NCI-H128 (cell line): ENCODE measurements around the gene POLR1G.

Source experiments
- DNase-seq: peaks from one replicate; lab custom pipeline; 2025; ENCODE audit not compliant: unreplicated experiment; lab: John Stamatoyannopoulos, UW

Gene POLR1G

DNA sequence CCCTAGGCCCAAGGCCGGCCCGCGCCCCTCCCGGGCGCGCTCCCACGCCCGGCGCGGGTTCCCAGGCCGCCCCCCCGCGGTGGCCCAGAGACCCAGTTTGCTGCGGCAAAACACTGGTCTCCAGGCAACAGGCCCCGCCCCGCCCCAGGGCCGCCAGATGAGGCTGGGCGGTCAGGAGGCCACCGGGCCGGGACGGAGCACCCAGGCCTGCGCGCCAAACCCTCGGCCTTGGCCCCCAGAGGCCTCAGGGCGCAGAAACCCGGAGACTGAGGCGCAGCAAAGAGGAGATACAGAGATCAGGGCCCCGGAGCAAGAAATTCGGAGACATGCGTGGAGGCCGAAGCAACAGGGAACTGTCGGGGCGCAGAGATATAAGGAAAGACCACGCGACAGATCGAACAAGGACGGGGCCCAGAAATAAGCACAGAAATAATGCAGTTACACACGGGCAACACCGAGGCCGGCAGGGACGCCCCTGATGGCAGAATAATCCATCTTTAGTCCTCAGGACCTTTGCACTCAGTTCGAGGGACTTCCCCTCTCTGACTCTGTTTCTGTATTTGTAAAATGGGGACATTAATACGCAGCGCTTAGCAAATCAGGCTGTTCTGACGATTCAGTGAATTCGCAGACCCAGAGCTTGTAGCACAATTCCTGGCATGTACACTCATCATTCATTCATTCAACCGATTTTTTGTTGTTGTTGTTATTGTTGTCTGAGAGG, 38.0 kb downstream of the POLR1G start:
- no peak for DNase-seq

DNA sequence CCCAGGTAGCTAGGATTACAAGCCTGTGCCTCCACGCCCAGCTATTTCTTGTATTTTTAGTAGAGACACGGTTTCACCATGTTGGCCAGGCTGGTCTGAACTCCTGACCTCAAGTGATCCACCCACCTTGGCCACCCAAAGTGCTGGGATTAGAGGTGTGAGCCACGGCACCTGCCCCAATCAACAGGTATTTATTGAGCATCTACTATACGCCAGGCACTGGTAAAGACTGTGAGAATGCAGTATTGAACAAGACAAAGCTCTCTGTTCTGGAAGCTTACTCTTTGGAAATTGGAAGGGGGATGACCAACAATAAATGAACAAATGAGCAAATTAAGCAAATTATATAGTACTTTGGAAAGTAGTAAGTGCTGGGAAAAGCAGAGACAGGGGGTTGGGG, 38.7 kb downstream of the POLR1G start:
- no peak for DNase-seq

DNA sequence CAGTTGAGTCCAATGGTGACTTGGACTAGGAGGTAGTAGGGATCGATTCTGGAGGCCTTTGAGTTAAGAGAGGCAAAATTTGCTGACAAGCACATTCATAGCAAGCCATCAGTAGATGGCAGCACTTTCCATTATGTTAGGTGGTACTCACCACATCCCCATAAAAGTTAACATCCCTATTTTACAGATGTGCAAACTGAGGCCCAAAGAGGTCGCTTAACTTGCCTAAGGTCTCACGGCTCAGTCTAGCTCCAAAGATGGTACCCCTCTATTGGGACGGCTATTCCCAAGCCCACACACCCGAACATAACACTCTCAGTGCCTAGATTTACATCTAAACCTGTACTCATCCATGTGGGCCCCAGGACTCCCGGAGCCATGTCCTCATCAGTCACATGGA, 39.9 kb downstream of the POLR1G start:
- DNase-seq, result no peak

DNA sequence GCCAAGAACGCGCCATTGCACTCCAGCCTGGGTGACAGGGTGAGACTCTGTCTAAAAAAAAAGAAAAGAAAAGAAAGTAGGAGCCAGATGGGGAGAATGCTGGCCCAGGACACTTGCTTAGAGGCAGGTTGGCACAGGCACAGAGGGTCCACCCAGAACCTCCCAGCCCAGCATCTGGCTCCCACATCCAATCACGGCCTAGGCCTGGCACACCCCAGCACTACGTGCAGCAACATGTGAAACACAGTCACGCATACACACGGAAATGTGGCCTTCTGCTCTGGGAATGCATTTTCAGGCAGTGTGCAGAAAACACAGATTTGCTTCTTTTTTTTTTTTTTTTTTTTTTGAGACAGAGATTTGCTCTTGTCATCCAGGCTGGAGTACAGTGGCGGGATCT, 40.5 kb downstream of the POLR1G start:
- no peak for DNase-seq

DNA sequence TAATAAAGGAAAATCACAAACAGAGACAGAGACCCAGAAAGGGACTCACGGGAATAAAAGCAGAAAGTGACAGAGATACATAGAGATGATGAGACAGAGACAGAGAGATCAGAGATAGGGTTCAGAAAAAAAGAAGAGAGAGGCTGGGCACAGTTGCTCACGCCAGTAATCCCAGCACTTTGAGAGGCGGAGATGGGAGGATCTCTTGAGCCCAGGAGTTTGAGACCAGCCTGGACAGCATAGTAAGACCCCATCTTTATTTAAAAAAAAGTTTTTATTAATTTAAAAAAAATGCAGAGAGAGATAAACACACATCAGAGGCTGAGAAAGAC, 41.9 kb downstream of the POLR1G start:
- no peak for DNase-seq

DNA sequence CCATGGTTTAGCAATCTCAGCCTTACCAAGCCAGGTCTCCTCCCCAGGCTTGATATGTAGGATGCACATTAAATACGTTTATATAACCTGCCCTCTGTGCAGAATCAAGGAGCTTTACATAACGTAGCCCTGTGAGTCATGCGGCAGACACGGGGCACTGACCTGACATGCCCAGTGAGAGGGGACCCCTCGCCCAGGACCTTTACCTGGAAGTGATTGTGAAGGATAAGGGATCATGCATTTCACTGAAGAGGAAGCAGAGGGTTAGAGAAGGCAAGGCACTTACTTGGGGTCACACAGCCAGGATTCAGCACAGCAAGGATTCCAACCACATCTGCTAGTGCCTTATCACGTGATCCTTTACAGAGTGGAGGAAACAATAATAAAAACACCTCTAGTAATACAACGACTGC, 42.4 kb downstream of the POLR1G start:
- DNase-seq, result no peak

DNA sequence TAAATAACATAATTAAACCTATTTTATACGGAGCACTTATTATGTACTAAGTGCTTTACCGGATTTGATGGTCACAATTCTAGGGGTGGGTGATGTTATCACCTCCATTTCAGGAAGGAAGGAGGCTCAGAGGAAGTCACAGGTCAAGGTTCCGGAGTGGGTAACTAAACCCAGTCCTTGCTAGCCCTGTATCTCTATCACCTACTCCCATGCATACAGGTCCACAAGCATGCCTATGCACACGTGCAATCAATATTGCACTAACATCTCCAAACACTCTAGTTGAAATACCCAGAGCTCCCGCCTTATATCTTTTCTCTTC, 43.5 kb downstream of the POLR1G start:
- no peak for DNase-seq

DNA sequence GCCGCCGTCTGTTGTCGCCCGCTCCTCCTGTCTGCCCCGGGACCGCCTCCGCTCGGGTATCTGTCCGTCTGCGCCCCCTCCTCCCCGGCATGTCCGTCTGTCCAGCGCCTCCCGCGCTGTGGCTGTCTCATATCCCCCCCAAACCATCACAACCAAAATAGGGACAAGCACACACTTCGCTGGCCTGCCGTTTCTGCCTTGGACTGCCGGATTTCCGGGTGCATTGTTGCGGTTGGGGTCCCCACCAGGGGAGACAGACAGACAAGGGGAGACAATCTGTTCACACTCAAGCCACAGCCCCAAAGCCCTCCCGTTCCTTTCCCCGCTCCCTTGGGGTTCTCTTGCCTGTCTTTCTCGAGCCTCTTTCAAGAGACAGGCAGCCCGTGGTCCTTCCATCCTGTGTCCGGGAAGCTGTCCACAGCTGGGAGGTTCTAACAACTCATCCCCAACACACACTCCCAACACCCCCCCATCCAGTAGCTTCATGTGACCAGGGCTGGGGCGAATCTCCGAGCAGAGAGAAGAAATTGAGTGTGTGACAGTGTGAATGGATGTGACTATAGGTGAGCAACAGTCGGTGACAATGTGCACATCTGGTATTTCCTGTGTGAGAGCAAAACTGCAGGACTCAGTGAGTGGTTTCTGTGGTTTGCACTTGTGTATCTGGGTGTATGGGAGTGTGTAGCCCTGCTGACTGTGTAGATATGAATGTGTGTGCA, 44.8 kb downstream of the POLR1G start:
- no peak for DNase-seq

DNA sequence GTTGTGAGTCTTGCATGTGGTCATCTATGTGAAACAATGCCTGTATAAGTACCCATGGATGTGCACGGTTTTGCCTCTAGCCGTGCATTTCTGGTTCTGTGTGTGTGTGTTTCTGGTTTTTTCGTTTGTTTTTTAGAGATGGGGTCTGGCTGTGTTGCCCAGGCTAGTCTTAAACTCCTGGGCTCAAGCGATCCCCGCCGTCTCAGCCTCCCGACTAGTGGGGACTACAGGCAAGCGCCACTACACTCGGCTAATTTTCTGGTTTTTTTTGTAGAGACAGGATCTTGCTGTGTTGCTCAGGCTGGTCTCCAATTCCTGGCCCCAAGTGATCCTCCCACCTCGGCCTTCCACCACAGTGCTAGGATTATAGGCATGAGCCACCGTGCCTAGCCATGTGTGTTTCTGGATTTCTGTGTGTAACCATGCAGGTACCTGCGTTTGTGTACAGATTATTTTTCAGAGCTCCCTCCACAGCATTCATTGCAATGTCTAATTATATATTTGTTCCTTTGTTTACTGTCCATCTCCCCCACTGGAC, 45.5 kb downstream of the POLR1G start:
- DNase-seq, result no peak

DNA sequence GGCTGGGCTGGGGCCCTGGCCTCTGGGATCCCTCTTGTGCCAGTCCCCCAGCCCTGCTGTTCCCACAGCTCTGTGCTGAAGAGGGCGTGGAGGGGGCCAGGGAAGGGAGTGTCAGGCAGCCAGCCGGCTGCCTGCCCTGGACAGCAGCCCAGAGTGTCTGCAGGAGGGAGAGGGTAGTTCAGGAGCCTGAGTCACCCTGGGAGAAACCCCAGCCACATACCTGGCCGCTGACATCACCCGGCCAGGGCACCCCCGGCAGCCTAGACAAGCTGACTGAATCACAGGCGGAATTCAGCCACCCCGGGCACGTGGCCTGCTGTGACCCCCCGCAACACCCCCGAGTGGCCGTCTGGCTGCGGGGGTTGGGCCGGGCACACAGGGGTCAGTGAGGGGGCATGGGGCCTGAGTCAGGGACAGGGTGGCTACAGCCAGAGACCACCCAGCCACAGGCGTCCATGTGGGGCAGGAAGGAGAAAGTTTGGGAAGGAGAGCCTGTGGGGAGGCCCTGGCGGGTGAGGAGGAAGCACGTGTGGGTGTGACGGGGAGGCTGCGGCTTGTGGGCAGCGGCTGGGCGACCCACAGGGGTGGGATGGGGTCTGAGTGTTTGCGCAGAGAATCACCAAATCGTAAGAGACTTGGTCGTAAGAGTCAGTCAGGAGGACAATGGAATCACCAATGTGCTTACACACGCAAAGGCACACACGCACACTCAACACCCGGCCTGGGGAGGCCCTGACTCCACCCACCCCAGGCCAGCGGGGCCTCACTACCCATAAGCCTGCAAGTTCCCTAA, 49.5 kb downstream of the POLR1G start:
- no peak for DNase-seq

DNA sequence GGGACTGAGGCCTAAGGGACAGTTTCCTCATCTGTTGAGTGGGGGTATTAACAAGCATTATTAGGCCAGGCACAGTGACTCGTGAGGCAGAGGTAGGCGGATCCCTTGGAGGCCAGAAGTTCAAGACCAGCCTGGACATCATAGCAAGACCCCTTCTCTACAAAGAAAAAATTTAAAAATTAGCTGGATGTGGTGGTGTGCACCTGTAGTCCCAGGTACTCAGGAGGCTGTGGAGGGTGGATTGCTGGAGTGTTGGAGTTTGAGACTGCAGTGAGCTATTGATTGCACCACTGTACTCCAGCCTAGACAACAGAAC, 50.0 kb downstream of the POLR1G start:
- DNase-seq, result no peak

DNA sequence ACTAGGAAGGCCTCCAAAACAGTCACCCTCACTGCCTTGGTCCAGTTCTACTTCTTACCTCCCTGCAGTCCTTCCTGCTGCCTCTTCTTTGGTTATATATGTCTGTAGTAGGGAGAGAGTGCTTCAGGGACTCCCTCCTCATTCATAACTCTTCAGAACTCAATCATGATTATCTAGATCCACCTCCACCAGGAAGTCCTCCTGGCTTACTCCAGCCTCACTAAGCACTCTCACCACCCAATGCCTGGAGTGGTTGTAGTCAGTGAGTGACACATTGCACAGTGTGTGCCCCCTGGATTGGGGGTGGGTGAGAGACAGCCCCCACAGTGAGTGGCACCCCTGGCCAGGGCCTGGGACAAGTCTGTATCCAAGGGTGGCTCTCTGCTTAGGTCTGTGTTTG, 51.3 kb downstream of the POLR1G start:
- no peak for DNase-seq
